Calu3 (cell line): ENCODE measurements around the gene COL5A2. TPM values are rescaled to one million over a fixed set of nuclear protein-coding genes. Genes with fewer than 3 reads are reported as not detected.

Experiments
- BruUV-seq: library from RNA; stranded (reverse); fragments of 400-500 nt; replicated peaks from 2 replicates; lab custom pipeline; 2021; lab: Mats Ljungman, UMichigan
- CTCF ChIA-PET: fragments of 300-600 bp; sonication (Branson Sonifier 250); formaldehyde crosslinking; loops from one replicate; lab custom pipeline; 2022; ENCODE audit warnings: antibody characterized with exemption; lab: Charles Lee
- DNase-seq: peaks from one replicate; pipeline ENCODE4 v3.0.0; 2022
- H3K27ac Mint-ChIP-seq: one replicate; pipeline ENCODE4 v1.8.0; 2022; ENCODE audit warnings: mixed read lengths; ENCODE audit not compliant: unreplicated experiment
- H3K27me3 Mint-ChIP-seq: one replicate; pipeline ENCODE4 v1.8.0; 2022; ENCODE audit warnings: mixed read lengths; ENCODE audit not compliant: unreplicated experiment
- H3K36me3 Mint-ChIP-seq: one replicate; pipeline ENCODE4 v1.8.0; 2022; ENCODE audit warnings: mild to moderate bottlenecking, moderate library complexity, mixed read lengths; ENCODE audit not compliant: insufficient read depth, unreplicated experiment
- H3K4me1 Mint-ChIP-seq: one replicate; pipeline ENCODE4 v1.8.0; 2022; ENCODE audit warnings: mild to moderate bottlenecking, low read depth, mixed read lengths; ENCODE audit not compliant: unreplicated experiment
- H3K4me3 Mint-ChIP-seq: one replicate; pipeline ENCODE4 v1.8.0; 2022; ENCODE audit warnings: mild to moderate bottlenecking, low read depth, moderate library complexity, mixed read lengths; ENCODE audit not compliant: unreplicated experiment
- H3K9me3 Mint-ChIP-seq: one replicate; pipeline ENCODE4 v1.8.0; 2022; ENCODE audit warnings: low read depth, mixed read lengths; ENCODE audit not compliant: unreplicated experiment
- CTCF ChIP-seq: fragments of 200-600 bp; IDR thresholded peaks from one replicate; pipeline ENCODE4 v1.8.0; 2022; ENCODE audit warnings: antibody characterized with exemption; ENCODE audit not compliant: unreplicated experiment
- intact Hi-C: fragments of 100-400 bp; cut with micrococcal nuclease; formaldehyde crosslinking; loops from one replicate; pipeline ENCODE4 v1.10.0; 2022; ENCODE audit not compliant: unreplicated experiment
- total RNA-seq: library from RNA; stranded (reverse); gene quantifications from 2 replicates; pipeline ENCODE4 v1.2.3, GENCODE V29; 2022

COL5A2 gene
- total RNA-seq, 1 experiment from 2014 or later = 1.1 TPM

- Mint-ChIP-seq H3K27ac (no peak overlapping the region), H3K9me3 (no peaks in the 10 kb centered on the region), H3K4me3 (no peak overlapping the region), H3K4me1 (no peaks in the 10 kb centered on the region), H3K36me3 (no peaks in the 10 kb centered on the region), H3K27me3 (no peaks in the 10 kb centered on the region)
- CTCF ChIA-PET = no interaction called here
- no peak for TF ChIP-seq CTCF
- no TSS peak for BruUV-seq
- DNase-seq = no peak
- intact Hi-C loops = no loop called here
Observed at GRCh38 chr2:189165656-189166380, 13.7 kb downstream of the COL5A2 start.

GRCh38 chr2:189164746-189165145 lies 14.8 kb downstream of the COL5A2 start:
- Mint-ChIP-seq H3K27me3 (no peaks in the 10 kb centered on the region), H3K4me3 (no peak overlapping the region), H3K36me3 (no peaks in the 10 kb centered on the region), H3K4me1 (no peaks in the 10 kb centered on the region), H3K27ac (no peak overlapping the region), H3K9me3 (no peaks in the 10 kb centered on the region)
- CTCF ChIA-PET = no interaction called here
- intact Hi-C loops = no loop called here
- no peak for TF ChIP-seq CTCF
- no peak for DNase-seq
- BruUV-seq = no TSS peak

- Mint-ChIP-seq H3K36me3 (no peaks in the 10 kb centered on the region), H3K27me3 (no peaks in the 10 kb centered on the region), H3K27ac (no peak overlapping the region), H3K9me3 (no peaks in the 10 kb centered on the region), H3K4me3 (no peak overlapping the region), H3K4me1 (peaks cover 7% of the 10 kb centered on the region)
- intact Hi-C loops = no loop called here
- no peak for TF ChIP-seq CTCF
- DNase-seq = no peak
- CTCF ChIA-PET = no interaction called here
- no TSS peak for BruUV-seq
Observed at GRCh38 chr2:189163889-189164288, 15.7 kb downstream of the COL5A2 start.

GRCh38 chr2:189162566-189162965 lies 17.0 kb downstream of the COL5A2 start:
- Mint-ChIP-seq H3K36me3 (no peaks in the 10 kb centered on the region), H3K9me3 (no peaks in the 10 kb centered on the region), H3K27ac (no peak overlapping the region), H3K4me3 (no peak overlapping the region), H3K27me3 (no peaks in the 10 kb centered on the region), H3K4me1 (peaks cover 15% of the 10 kb centered on the region)
- no peak for TF ChIP-seq CTCF
- CTCF ChIA-PET = no interaction called here
- BruUV-seq = no TSS peak
- DNase-seq = no peak
- intact Hi-C loops = no loop called here
